SK-N-SH treated with all-trans-retinoic acid at 6 μM for 48 hours (cell line): ENCODE measurements around the gene AGTRAP.

Source experiments
- ATAC-seq: fragments of 200-7000 bp; cut with Tn5 transposase; 3 replicates; pipeline ENCODE4 v1.9.1; 2020; ENCODE audit warnings: mild to moderate bottlenecking, moderate library complexity
- ARNTL ChIP-seq: fragments of 450-650 bp; formaldehyde crosslinking; IDR thresholded peaks from 2 replicates; pipeline ENCODE4 v1.5.0; 2020; ENCODE audit warnings: low read depth, mild to moderate bottlenecking, moderate library complexity, borderline replicate concordance
- BACH2 ChIP-seq: fragments of 250-450 bp; sonication (Bioruptor Pico); IDR thresholded peaks from 2 replicates; pipeline ENCODE4 v1.9.0; 2021; ENCODE audit warnings: mild to moderate bottlenecking, borderline replicate concordance
- CSDC2 ChIP-seq: fragments of 250-450 bp; sonication (Bioruptor Pico); IDR thresholded peaks from 2 replicates; pipeline ENCODE4 v1.5.0; 2020; ENCODE audit warnings: mild to moderate bottlenecking, moderate library complexity
- ESRRG ChIP-seq: fragments of 250-450 bp; sonication (Bioruptor Pico); IDR thresholded peaks from 2 replicates; pipeline ENCODE4 v1.6.1; 2021; ENCODE audit warnings: mild to moderate bottlenecking
- GLIS3 ChIP-seq: fragments of 250-450 bp; sonication (Bioruptor Pico); IDR thresholded peaks from 2 replicates; pipeline ENCODE4 v1.5.0; 2020; ENCODE audit warnings: mild to moderate bottlenecking, moderate library complexity
- OSR1 ChIP-seq: fragments of 250-450 bp; sonication (Bioruptor Pico); IDR thresholded peaks from 2 replicates; pipeline ENCODE4 v1.8.0; 2022; ENCODE audit warnings: moderate library complexity, mild to moderate bottlenecking, inconsistent platforms
- PPARA ChIP-seq: fragments of 250-450 bp; sonication (Bioruptor Pico); IDR thresholded peaks from 2 replicates; pipeline ENCODE4 v1.5.0; 2020; ENCODE audit warnings: mild to moderate bottlenecking, borderline replicate concordance
- SNAI2 ChIP-seq: fragments of 250-450 bp; sonication (Bioruptor Pico); IDR thresholded peaks from 2 replicates; pipeline ENCODE4 v1.5.0; 2020; ENCODE audit warnings: mild to moderate bottlenecking, moderate library complexity
- TCF4 ChIP-seq: fragments of 250-450 bp; sonication (Bioruptor Pico); IDR thresholded peaks from 2 replicates; pipeline ENCODE4 v1.8.0; 2021; ENCODE audit warnings: mild to moderate bottlenecking, moderate library complexity, borderline replicate concordance
- TOX ChIP-seq: fragments of 250-450 bp; sonication (Bioruptor Pico); IDR thresholded peaks from 2 replicates; pipeline ENCODE4 v1.8.0; 2021; ENCODE audit warnings: mild to moderate bottlenecking, moderate library complexity, borderline replicate concordance
- ZC3H10 ChIP-seq: fragments of 250-450 bp; sonication (Bioruptor Pico); IDR thresholded peaks from 2 replicates; pipeline ENCODE4 v1.5.1; 2021; ENCODE audit warnings: mild to moderate bottlenecking, moderate library complexity
- ZNF565 ChIP-seq: fragments of 450-650 bp; formaldehyde crosslinking; conservative IDR thresholded peaks from 2 replicates; pipeline ENCODE4 v1.5.0; 2020; ENCODE audit warnings: low read depth, mild to moderate bottlenecking, moderate library complexity
- ZNF8 ChIP-seq: fragments of 450-650 bp; formaldehyde crosslinking; IDR thresholded peaks from 2 replicates; pipeline ENCODE4 v1.5.0; 2020; ENCODE audit warnings: mild to moderate bottlenecking, moderate library complexity
- TF ChIP-seq, protein P1 (sequence below): fragments of 250-450 bp; sonication (Bioruptor Pico); IDR thresholded peaks from 2 replicates; pipeline ENCODE4 v1.5.1; 2021; ENCODE audit warnings: mild to moderate bottlenecking, moderate library complexity
- TF ChIP-seq, protein P2 (sequence below): fragments of 250-450 bp; sonication (Bioruptor Pico); IDR thresholded peaks from 2 replicates; pipeline ENCODE4 v1.8.0; 2021; ENCODE audit warnings: low read depth, mild to moderate bottlenecking, moderate library complexity, borderline replicate concordance
- TF ChIP-seq, protein P3 (sequence below): fragments of 250-450 bp; sonication (Bioruptor Pico); IDR thresholded peaks from 2 replicates; pipeline ENCODE4 v1.5.1; 2020; ENCODE audit warnings: low read depth, mild to moderate bottlenecking, moderate library complexity
- TF ChIP-seq, protein P4 (sequence below): fragments of 250-450 bp; sonication (Bioruptor Pico); IDR thresholded peaks from 2 replicates; pipeline ENCODE4 v1.8.0; 2020; ENCODE audit warnings: mild to moderate bottlenecking, moderate library complexity, borderline replicate concordance

Gene AGTRAP

DNA sequence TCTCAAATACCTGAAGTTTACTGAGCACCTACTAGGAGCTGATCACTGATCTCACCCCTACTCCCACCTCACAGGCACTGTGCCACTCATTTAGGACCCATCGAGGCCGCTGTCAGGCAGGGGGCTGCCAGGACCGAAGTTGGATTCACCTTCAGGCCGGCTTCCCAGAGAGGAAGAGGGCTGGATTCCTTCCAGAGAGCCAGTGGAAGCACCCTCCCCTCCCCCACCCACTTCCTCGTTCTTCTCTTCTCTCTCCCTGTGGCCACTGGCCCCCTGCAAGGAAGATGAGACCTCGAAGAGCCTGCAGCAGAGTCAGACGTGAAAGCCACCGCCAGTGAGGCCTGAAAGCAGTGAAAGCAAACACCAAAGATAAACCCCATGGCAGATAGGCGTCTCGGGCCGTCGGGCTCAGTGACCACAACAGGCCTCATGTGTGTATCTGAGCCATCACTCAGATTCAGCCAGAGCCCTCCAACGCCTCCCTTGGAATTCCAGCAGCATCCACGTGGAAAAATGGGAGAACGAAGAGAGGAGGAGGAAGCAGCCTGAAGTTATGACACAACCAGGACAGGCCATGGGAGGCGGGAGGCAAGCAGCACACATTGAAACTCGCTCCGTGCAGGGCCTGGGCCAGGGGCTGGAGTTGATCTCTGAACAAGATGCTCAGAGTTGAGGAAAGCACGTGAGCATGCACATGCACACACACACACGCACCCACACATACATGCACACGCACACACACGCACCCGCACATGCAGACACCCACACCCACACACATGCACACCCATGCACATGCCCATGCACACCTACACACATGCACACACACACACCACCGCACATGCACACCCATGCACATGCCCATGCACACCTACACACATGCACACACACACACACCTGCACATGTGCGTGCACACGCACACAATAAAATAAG, 6.2 kb upstream of the AGTRAP start:
- no peak for TF ChIP-seq ZC3H10
- no peak for TF ChIP-seq ZNF565

DNA sequence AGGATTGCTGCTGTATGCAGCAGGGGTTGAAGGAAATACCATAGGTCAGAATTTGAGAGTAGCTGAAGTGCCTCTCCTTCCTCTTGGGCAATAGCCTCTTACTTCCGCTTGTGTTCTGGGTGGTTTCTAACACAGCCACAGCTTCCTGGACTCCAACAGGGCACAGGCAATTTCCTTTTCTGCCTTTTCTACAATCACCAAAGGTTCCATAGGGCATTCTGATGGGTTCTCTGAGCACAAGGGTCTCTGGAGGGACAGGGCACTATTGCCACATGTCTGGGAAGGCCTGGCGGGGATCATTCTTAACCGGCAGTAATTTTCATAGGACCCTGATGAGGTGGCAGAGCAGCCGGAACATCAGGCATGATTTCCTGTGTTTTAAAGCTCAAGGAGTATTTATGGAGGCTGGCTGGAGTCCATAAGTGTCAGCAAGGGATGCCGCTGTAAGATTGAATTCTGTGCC, 5.5 kb upstream of the AGTRAP start:
- TF ChIP-seq PPARA (CRISPR knock-in tag) = no peak
- TF ChIP-seq OSR1 (CRISPR knock-in tag) = no peak
- no peak for TF ChIP-seq TOX (CRISPR knock-in tag)
- TF ChIP-seq, protein P1, sequence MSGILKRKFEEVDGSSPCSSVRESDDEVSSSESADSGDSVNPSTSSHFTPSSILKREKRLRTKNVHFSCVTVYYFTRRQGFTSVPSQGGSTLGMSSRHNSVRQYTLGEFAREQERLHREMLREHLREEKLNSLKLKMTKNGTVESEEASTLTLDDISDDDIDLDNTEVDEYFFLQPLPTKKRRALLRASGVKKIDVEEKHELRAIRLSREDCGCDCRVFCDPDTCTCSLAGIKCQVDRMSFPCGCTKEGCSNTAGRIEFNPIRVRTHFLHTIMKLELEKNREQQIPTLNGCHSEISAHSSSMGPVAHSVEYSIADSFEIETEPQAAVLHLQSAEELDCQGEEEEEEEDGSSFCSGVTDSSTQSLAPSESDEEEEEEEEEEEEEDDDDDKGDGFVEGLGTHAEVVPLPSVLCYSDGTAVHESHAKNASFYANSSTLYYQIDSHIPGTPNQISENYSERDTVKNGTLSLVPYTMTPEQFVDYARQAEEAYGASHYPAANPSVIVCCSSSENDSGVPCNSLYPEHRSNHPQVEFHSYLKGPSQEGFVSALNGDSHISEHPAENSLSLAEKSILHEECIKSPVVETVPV (CRISPR knock-in tag) = no peak
- ATAC-seq = no peak

More for the DNA sequence above, 6.2 kb upstream of the AGTRAP start:
- ATAC-seq = no peak

DNA sequence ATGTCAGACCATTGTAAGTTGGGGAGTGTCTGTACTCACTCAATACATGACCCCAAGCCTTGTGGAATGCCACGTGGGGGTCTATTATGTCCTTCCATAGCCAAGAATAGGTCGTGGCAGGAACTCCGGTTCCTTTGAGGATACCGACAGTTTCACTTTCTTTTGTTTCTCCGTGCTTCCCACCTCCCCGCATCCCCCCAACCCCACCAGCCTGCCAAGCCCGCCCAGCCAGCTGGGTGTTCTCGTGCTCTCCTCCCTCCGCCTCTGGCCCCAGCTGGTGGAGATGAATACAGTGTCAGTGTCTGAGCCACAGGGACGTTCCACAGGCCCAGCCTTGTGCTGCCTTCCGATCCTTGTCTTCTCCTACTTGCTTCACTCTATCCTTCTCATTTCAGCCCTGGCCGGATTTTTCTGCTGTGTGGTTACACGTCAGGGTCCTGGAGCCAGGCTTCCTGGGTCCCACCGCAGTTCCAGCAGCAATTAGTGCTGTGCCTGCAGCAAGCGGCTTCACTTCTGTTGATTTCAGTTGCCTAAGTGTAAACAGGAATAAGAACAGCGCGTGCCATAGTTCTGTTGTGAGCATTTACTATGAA, 4.1 kb upstream of the AGTRAP start:
- TF ChIP-seq, protein P1 (CRISPR knock-in tag) = no peak
- ATAC-seq = no peak

DNA sequence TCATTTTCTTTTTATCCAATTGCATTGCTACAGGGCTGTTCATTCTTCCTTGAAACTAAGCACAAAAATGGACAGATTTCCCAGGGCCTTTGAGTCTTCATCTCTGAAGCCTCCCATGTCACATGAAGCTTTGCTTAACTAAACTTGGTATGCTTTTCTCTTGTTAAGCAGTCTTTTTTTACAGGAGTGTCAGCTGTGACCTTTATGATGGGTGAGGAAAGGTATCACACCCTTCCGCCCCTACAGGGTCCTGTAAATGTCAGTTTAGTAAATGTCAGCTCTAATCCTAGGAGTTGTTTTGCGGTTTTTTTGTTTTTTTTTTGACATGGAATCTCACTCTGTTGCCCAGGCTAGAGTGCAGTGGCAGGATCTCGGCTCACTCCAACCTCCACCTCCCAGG, 2.6 kb upstream of the AGTRAP start:
- TF ChIP-seq, protein P2, sequence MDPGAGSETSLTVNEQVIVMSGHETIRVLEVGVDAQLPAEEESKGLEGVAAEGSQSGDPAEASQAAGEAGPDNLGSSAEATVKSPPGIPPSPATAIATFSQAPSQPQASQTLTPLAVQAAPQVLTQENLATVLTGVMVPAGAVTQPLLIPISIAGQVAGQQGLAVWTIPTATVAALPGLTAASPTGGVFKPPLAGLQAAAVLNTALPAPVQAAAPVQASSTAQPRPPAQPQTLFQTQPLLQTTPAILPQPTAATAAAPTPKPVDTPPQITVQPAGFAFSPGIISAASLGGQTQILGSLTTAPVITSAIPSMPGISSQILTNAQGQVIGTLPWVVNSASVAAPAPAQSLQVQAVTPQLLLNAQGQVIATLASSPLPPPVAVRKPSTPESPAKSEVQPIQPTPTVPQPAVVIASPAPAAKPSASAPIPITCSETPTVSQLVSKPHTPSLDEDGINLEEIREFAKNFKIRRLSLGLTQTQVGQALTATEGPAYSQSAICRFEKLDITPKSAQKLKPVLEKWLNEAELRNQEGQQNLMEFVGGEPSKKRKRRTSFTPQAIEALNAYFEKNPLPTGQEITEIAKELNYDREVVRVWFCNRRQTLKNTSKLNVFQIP (CRISPR knock-in tag) = no peak
- TF ChIP-seq ESRRG (CRISPR knock-in tag) = no peak
- no peak for TF ChIP-seq SNAI2 (CRISPR knock-in tag)
- no peak for TF ChIP-seq ZC3H10
- no peak for TF ChIP-seq CSDC2 (CRISPR knock-in tag)
- TF ChIP-seq TCF4 (CRISPR knock-in tag) = no peak
- TF ChIP-seq, protein P1 (CRISPR knock-in tag) = no peak
- TF ChIP-seq PPARA (CRISPR knock-in tag) = no peak
- TF ChIP-seq, protein P3, sequence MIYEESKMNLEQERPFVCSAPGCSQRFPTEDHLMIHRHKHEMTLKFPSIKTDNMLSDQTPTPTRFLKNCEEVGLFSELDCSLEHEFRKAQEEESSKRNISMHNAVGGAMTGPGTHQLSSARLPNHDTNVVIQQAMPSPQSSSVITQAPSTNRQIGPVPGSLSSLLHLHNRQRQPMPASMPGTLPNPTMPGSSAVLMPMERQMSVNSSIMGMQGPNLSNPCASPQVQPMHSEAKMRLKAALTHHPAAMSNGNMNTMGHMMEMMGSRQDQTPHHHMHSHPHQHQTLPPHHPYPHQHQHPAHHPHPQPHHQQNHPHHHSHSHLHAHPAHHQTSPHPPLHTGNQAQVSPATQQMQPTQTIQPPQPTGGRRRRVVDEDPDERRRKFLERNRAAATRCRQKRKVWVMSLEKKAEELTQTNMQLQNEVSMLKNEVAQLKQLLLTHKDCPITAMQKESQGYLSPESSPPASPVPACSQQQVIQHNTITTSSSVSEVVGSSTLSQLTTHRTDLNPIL (CRISPR knock-in tag) = no peak
- no peak for TF ChIP-seq BACH2 (CRISPR knock-in tag)
- no peak for TF ChIP-seq OSR1 (CRISPR knock-in tag)
- TF ChIP-seq TOX (CRISPR knock-in tag) = no peak
- no peak for TF ChIP-seq ZNF8 (CRISPR knock-in tag)
- TF ChIP-seq ZNF565 = no peak
- TF ChIP-seq, protein P4, sequence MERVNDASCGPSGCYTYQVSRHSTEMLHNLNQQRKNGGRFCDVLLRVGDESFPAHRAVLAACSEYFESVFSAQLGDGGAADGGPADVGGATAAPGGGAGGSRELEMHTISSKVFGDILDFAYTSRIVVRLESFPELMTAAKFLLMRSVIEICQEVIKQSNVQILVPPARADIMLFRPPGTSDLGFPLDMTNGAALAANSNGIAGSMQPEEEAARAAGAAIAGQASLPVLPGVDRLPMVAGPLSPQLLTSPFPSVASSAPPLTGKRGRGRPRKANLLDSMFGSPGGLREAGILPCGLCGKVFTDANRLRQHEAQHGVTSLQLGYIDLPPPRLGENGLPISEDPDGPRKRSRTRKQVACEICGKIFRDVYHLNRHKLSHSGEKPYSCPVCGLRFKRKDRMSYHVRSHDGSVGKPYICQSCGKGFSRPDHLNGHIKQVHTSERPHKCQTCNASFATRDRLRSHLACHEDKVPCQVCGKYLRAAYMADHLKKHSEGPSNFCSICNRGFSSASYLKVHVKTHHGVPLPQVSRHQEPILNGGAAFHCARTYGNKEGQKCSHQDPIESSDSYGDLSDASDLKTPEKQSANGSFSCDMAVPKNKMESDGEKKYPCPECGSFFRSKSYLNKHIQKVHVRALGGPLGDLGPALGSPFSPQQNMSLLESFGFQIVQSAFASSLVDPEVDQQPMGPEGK = no peak
- TF ChIP-seq GLIS3 (CRISPR knock-in tag) = no peak
- no peak for TF ChIP-seq ARNTL (CRISPR knock-in tag)
- TF ChIP-seq, all 23 proteins: peak for 0
- no peak for ATAC-seq
